Measurements from ENCODE around the gene TMEM94. TPM values are rescaled to one million over a fixed set of nuclear protein-coding genes. Genes with fewer than 3 reads are reported as not detected.

The TMEM94 gene
- total and polyA plus RNA-seq, 2 of the 8 experiments (the other 6 are each of a cell fraction or from before 2014, with no cell fraction given) = 54.8 to 69.9 TPM

DNA sequence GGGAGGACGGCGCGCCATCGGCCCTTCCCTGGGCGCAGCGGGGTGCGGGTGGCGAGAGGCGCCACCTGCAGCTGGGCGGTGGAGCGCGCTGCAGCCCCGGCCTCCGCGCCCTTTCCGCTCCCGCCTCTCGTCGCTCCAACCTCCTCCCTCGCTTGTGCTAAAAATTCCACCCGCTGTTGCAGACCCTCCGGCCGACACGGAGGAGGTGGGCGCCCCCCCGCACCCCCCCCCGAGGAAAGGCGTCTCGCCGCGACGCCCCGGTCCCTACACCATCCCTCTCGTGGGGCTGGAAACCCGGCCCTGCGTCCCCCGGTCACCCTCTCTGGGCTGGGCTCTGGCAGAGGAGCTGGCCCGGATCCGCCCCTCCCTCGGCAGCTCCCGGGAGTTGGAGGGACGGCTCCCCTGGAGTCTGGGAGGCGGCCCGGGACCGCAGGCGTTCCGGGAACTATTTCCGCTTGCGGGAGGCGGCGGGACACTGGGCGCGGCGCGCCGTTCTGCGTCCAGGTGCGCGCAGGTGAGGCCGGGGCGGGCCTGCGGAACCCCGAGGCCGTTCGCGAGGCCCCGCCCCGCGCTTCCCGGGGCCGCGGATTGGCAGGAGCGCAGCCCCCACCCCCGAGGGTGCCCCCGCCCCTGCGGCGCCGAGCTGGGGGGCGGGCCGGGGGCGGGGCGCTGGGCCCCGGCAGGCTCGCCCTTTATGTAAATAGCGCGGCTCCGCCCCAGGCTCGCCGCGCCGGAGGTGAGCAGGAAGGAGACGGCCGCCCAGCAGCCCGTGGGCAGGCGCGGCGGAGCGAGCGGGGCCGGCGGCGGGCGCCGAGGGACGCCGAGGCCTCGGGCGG is 68.8 kb downstream of the TMEM94 start, which contains the start of gene LLGL2 (continued):
- no peak for TF ChIP-seq BRCA1 (IDR thresholded peaks at IDR 0.05; ENCODE audit: low read depth, low read length)
- TF ChIP-seq CHD1 (IDR thresholded peaks at IDR 0.05; ENCODE audit: low read depth, low read length) = no peak
- TF ChIP-seq SAP30 (IDR thresholded peaks at IDR 0.05; ENCODE audit: insufficient read depth, insufficient replicate concordance, low read length) = no peak
- TF ChIP-seq TBP (IDR thresholded peaks at IDR 0.05; ENCODE audit: low read depth, low read length) = peak; percentile 36; the same call in 1 of the 2 replicates
- peak; percentile 35; the same call in 1 of the 2 replicates for TF ChIP-seq KDM1A (IDR thresholded peaks at IDR 0.05; ENCODE audit: borderline replicate concordance, low read length)
- 0 out of 2 replicates have a peak, but pooled peaks have one; percentile 74 for TF ChIP-seq GABPA (IDR thresholded peaks at IDR 0.05; ENCODE audit: borderline replicate concordance, insufficient read depth, low read length)
- no peak for TF ChIP-seq RNF2 (IDR thresholded peaks at IDR 0.05; ENCODE audit: borderline replicate concordance, low read depth, low read length, missing control alignments, poor library complexity, severe bottlenecking)
- no peak for TF ChIP-seq CBX5 (IDR thresholded peaks at IDR 0.05; ENCODE audit: low read depth, low read length)
- no peak for TF ChIP-seq SUZ12 (IDR thresholded peaks at IDR 0.05; ENCODE audit: low read length)
- TF ChIP-seq RBBP5 (IDR thresholded peaks at IDR 0.05; ENCODE audit: borderline replicate concordance, low read depth, low read length) = peak; percentile 56; the same call in 1 of the 2 replicates
- TF ChIP-seq HDAC6 (IDR thresholded peaks at IDR 0.05; ENCODE audit: low read depth, low read length) = no peak
- no peak for TF ChIP-seq RFX5 (IDR thresholded peaks at IDR 0.05; ENCODE audit: borderline replicate concordance, low read depth, low read length)
- TF ChIP-seq TEAD4 (IDR thresholded peaks at IDR 0.05; ENCODE audit: low read depth, low read length) = no peak
- TF ChIP-seq POLR2A (IDR thresholded peaks at IDR 0.05; ENCODE audit: control extremely low read depth in 1 of 2, low read depth in 2 of 2, low read length in 2 of 2) = peak in 1 of 2 experiments; percentile 65; a peak in 2 of 3 replicates
- TF ChIP-seq SP2 (IDR thresholded peaks at IDR 0.05; ENCODE audit: low read length) = no peak
- TF ChIP-seq NANOG (IDR thresholded peaks at IDR 0.05; ENCODE audit: insufficient read depth, low read depth, low read length, poor library complexity, severe bottlenecking) = no peak
- TF ChIP-seq, protein P1, sequence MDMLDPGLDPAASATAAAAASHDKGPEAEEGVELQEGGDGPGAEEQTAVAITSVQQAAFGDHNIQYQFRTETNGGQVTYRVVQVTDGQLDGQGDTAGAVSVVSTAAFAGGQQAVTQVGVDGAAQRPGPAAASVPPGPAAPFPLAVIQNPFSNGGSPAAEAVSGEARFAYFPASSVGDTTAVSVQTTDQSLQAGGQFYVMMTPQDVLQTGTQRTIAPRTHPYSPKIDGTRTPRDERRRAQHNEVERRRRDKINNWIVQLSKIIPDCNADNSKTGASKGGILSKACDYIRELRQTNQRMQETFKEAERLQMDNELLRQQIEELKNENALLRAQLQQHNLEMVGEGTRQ (IDR thresholded peaks at IDR 0.05; ENCODE audit: low read length) = 0 out of 2 replicates have a peak, but pooled peaks have one; percentile 9
- TF ChIP-seq SP4 (IDR thresholded peaks at IDR 0.05; ENCODE audit: low read length) = 0 out of 2 replicates have a peak, but pooled peaks have one; percentile 15
- TF ChIP-seq, protein P2, sequence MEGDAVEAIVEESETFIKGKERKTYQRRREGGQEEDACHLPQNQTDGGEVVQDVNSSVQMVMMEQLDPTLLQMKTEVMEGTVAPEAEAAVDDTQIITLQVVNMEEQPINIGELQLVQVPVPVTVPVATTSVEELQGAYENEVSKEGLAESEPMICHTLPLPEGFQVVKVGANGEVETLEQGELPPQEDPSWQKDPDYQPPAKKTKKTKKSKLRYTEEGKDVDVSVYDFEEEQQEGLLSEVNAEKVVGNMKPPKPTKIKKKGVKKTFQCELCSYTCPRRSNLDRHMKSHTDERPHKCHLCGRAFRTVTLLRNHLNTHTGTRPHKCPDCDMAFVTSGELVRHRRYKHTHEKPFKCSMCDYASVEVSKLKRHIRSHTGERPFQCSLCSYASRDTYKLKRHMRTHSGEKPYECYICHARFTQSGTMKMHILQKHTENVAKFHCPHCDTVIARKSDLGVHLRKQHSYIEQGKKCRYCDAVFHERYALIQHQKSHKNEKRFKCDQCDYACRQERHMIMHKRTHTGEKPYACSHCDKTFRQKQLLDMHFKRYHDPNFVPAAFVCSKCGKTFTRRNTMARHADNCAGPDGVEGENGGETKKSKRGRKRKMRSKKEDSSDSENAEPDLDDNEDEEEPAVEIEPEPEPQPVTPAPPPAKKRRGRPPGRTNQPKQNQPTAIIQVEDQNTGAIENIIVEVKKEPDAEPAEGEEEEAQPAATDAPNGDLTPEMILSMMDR (IDR thresholded peaks at IDR 0.05; ENCODE audit: control extremely low read depth in 1 of 3, insufficient read depth in 1 of 3, low read depth in 1 of 3, low read length in 3 of 3) = peak; percentile 43 to 65 (median 46)

Measured in H1 (cell line).